Activated CD4-positive, alpha-beta T cell treated with anti-CD3 and anti-CD28 coated beads, Interleukin-2, amount 50 U/mL, for 48 hours (primary cell): ENCODE results near the gene MAOA.
A peak's percentile ranks its signal among the peaks of the same experiment; 100 is the strongest.
"Not testable (repeated sequence)": the region's sequence is repeated elsewhere in the genome, so short reads cannot be mapped to it uniquely, and the experiment has no call there.

Experiments
- DNase-seq, 2 experiments: peaks; one replicate each; pipeline ENCODE4 v3.0.0-alpha.2; 2020

The MAOA gene

GRCh38 chrX:43656005-43656494, at the start of gene MAOA:
Gene MAOA, plus strand, starts transcription at chrX:43656299. Its CDS starts 43 bp downstream, at chrX:43656342.
- DNase-seq, result peak; percentile 26 to 36

- DNase-seq, result no peak
Measured at GRCh38 chrX:43612400-43612799, 43.7 kb upstream of the MAOA start.

- DNase-seq, result no peak
Measured at GRCh38 chrX:43615660-43616059, 40.4 kb upstream of the MAOA start.

GRCh38 chrX:43618366-43619205, 37.5 kb upstream of the MAOA start:
- no peak for DNase-seq

GRCh38 chrX:43619861-43620260, 36.2 kb upstream of the MAOA start:
- DNase-seq, result not testable (repeated sequence)

GRCh38 chrX:43627147-43627546, 29.0 kb upstream of the MAOA start:
- no peak for DNase-seq

- DNase-seq, result no peak
Measured at GRCh38 chrX:43627669-43628068, 28.4 kb upstream of the MAOA start.

- no peak for DNase-seq
Measured at GRCh38 chrX:43629229-43629628, 26.9 kb upstream of the MAOA start.

GRCh38 chrX:43631841-43632240, 24.3 kb upstream of the MAOA start:
- no peak for DNase-seq

- DNase-seq, result no peak
Measured at GRCh38 chrX:43633081-43633480, 23.0 kb upstream of the MAOA start.

GRCh38 chrX:43633757-43634156, 22.3 kb upstream of the MAOA start:
- no peak for DNase-seq

- DNase-seq, result no peak
Measured at GRCh38 chrX:43640482-43640881, 15.6 kb upstream of the MAOA start.

GRCh38 chrX:43641691-43642090, 14.4 kb upstream of the MAOA start:
- no peak for DNase-seq

GRCh38 chrX:43643201-43643600, 12.9 kb upstream of the MAOA start:
- no peak for DNase-seq

- DNase-seq, result no peak
Measured at GRCh38 chrX:43643662-43644061, 12.4 kb upstream of the MAOA start.

GRCh38 chrX:43644124-43644701, 11.9 kb upstream of the MAOA start:
- peak in 1 of 2 experiments; percentile 6 for DNase-seq

- DNase-seq, result no peak
Measured at GRCh38 chrX:43646800-43647199, 9.3 kb upstream of the MAOA start.

- peak; percentile 81 to 85 for DNase-seq
Measured at GRCh38 chrX:43654431-43655150, 1.5 kb upstream of the MAOA start.

GRCh38 chrX:43655151-43656004, 721 bp upstream of the MAOA start:
- DNase-seq, result peak; percentile 17 to 32

- DNase-seq, result no peak
Measured at GRCh38 chrX:43657671-43658070, 1.6 kb downstream of the MAOA start.

GRCh38 chrX:43661521-43662240, 5.6 kb downstream of the MAOA start:
- DNase-seq, result no peak

- no peak for DNase-seq
Measured at GRCh38 chrX:43663173-43663572, 7.1 kb downstream of the MAOA start.
